Measurements from ENCODE around the gene MOB2. TPM values are rescaled to one million over a fixed set of nuclear protein-coding genes. Genes with fewer than 3 reads are reported as not detected.

MOB2 gene
- total RNA-seq, 2 experiments from 2014 or later: 22.4 to 27.5 TPM

GRCh38 chr11:1533342-1533725, 46.8 kb upstream of the MOB2 start:
- intact Hi-C loops (cut with micrococcal nuclease; ENCODE audit: unreplicated experiment): no loop called here
- TF ChIP-seq CTCF (conservative IDR thresholded peaks at IDR 0.05; ENCODE audit: low read length) (no peak), EZH2phosphoT487 (IDR thresholded peaks at IDR 0.05; ENCODE audit: borderline replicate concordance, low read depth, low read length) (no peak)
- CTCF ChIA-PET (ENCODE audit: unreplicated experiment): no interaction called here
- H3K4me1 ChIP-seq (ENCODE audit: insufficient read depth, low read length, poor library complexity, severe bottlenecking): no peaks in the 10 kb centered on the region
- no peaks in the 10 kb centered on the region for H3K9me2 ChIP-seq (ENCODE audit: insufficient read depth, low read length)
- no peak for DNase-seq (ENCODE audit: low spot score)
- no TSS peak for BruUV-seq (replicated peaks)
- H3K79me2 ChIP-seq (ENCODE audit: insufficient read depth, low read depth, low read length): no peaks in the 10 kb centered on the region
- H4K20me1 ChIP-seq (ENCODE audit: insufficient read depth, low read length): 0 out of 2 replicates have a peak, but pooled peaks cover 8% of the 10 kb centered on the region
- POLR2A ChIA-PET: interaction anchor here (1.2 kb wide), 1 partner anchor 10 kb away, joined by 4 read pairs; no protein-coding TSS in a partner anchor
- H3K27ac ChIP-seq (ENCODE audit: low read depth, low read length, poor library complexity, severe bottlenecking): no peak overlapping the region
- H3K4me2 ChIP-seq (ENCODE audit: low read length): no peak overlapping the region
- no peaks in the 10 kb centered on the region for H3K9me3 ChIP-seq (ENCODE audit: low read length)
- H3K36me3 ChIP-seq (ENCODE audit: insufficient read depth, low read length): no peaks in the 10 kb centered on the region
- H2AFZ ChIP-seq (ENCODE audit: low read length): no peak overlapping the region
- no peak overlapping the region for H3K4me3 ChIP-seq (ENCODE audit: low read depth, low read length, poor library complexity, severe bottlenecking)

- no peaks in the 10 kb centered on the region for H3K9me2 ChIP-seq (ENCODE audit: insufficient read depth, low read length)
- H3K4me3 ChIP-seq (ENCODE audit: low read depth, low read length, poor library complexity, severe bottlenecking): no peak overlapping the region
- ChIA-PET POLR2A (interaction anchor here (0.6 to 1.2 kb wide), 2 partner anchors 9 to 149 kb away, joined by 4 to 6 read pairs; no protein-coding TSS in a partner anchor), CTCF (ENCODE audit: unreplicated experiment) (no interaction called here)
- no peak overlapping the region for H3K27ac ChIP-seq (ENCODE audit: low read depth, low read length, poor library complexity, severe bottlenecking)
- no peaks in the 10 kb centered on the region for H3K79me2 ChIP-seq (ENCODE audit: insufficient read depth, low read depth, low read length)
- no peaks in the 10 kb centered on the region for H3K4me1 ChIP-seq (ENCODE audit: insufficient read depth, low read length, poor library complexity, severe bottlenecking)
- H4K20me1 ChIP-seq (ENCODE audit: insufficient read depth, low read length): 0 out of 2 replicates have a peak, but pooled peaks cover 8% of the 10 kb centered on the region
- no peak for DNase-seq (ENCODE audit: low spot score)
- H3K4me2 ChIP-seq (ENCODE audit: low read length): no peak overlapping the region
- BruUV-seq (replicated peaks): no TSS peak
- no peak overlapping the region for H2AFZ ChIP-seq (ENCODE audit: low read length)
- H3K9me3 ChIP-seq (ENCODE audit: low read length): no peaks in the 10 kb centered on the region
- intact Hi-C loops (cut with micrococcal nuclease; ENCODE audit: unreplicated experiment): no loop called here
- H3K36me3 ChIP-seq (ENCODE audit: insufficient read depth, low read length): no peaks in the 10 kb centered on the region
- no peak for TF ChIP-seq CTCF (conservative IDR thresholded peaks at IDR 0.05; ENCODE audit: low read length)
- no peak for TF ChIP-seq EZH2phosphoT487 (IDR thresholded peaks at IDR 0.05; ENCODE audit: borderline replicate concordance, low read depth, low read length)
Observed at GRCh38 chr11:1532606-1533341, 46.2 kb upstream of the MOB2 start.

GRCh38 chr11:1532014-1532586, 45.5 kb upstream of the MOB2 start:
- Histone ChIP-seq H2AFZ (ENCODE audit: low read length) (no peak overlapping the region), H3K36me3 (ENCODE audit: insufficient read depth, low read length) (no peaks in the 10 kb centered on the region), H3K9me2 (ENCODE audit: insufficient read depth, low read length) (no peaks in the 10 kb centered on the region), H3K4me2 (ENCODE audit: low read length) (no peak overlapping the region), H4K20me1 (ENCODE audit: insufficient read depth, low read length) (0 out of 2 replicates have a peak, but pooled peaks cover 8% of the 10 kb centered on the region), H3K4me3 (ENCODE audit: low read depth, low read length, poor library complexity, severe bottlenecking) (no peak overlapping the region), H3K4me1 (ENCODE audit: insufficient read depth, low read length, poor library complexity, severe bottlenecking) (no peaks in the 10 kb centered on the region), H3K9me3 (ENCODE audit: low read length) (no peaks in the 10 kb centered on the region), H3K27ac (ENCODE audit: low read depth, low read length, poor library complexity, severe bottlenecking) (no peak overlapping the region), H3K79me2 (ENCODE audit: insufficient read depth, low read depth, low read length) (no peaks in the 10 kb centered on the region)
- no peak for DNase-seq (ENCODE audit: low spot score)
- intact Hi-C loops (cut with micrococcal nuclease; ENCODE audit: unreplicated experiment): no loop called here
- no TSS peak for BruUV-seq (replicated peaks)
- ChIA-PET POLR2A (interaction anchor here (0.6 kb wide), 1 partner anchor 149 kb away, joined by 6 read pairs; no protein-coding TSS in a partner anchor), CTCF (ENCODE audit: unreplicated experiment) (no interaction called here)
- TF ChIP-seq CTCF (conservative IDR thresholded peaks at IDR 0.05; ENCODE audit: low read length) (no peak), EZH2phosphoT487 (IDR thresholded peaks at IDR 0.05; ENCODE audit: borderline replicate concordance, low read depth, low read length) (no peak)
